K562 (cell line): ENCODE results near the gene MED14. TPM values are rescaled to one million over a fixed set of nuclear protein-coding genes. Genes with fewer than 3 reads are reported as not detected.

ENCODE experiments used
- ATAC-seq: fragments of 200-7000 bp; cut with Tn5 transposase; 3 replicates; pipeline ENCODE4 v1.9.1; 2020; ENCODE audit warnings: moderate library complexity
- BruUV-seq: library from RNA; stranded (reverse); fragments of 400-500 nt; replicated peaks from 2 replicates; lab custom pipeline; 2021; lab: Mats Ljungman, UMichigan
- CTCF ChIA-PET: fragments of 300-600 bp; formaldehyde crosslinking; extraction: SDS; loops from one replicate; lab custom pipeline; 2021; ENCODE audit warnings: low intra/inter-chr PET ratio; lab: Yijun Ruan, JAX
- POLR2A ChIA-PET: fragments of 300-600, 350-650 bp; sonication (Branson Sonifier 250); formaldehyde crosslinking; extraction: SDS; loops from one replicate; lab custom pipeline; 2021; ENCODE audit warnings: antibody characterized with exemption, inconsistent platforms; lab: Yijun Ruan, JAX
- DNase-seq, 4 experiments: peaks; one replicate each; pipeline versions ENCODE4 v3.0.0 to v3.0.0-alpha.2; 2011 to 2018; ENCODE audit warnings: low spot score in 3 of 4, mixed read lengths in 3 of 4; ENCODE audit errors: extremely low read depth in 1 of 4
- FAIRE-seq: peaks from 2 replicates; lab custom pipeline; 2011; peaks lifted over from hg19 to GRCh38; lab: Jason Lieb, UNC
- H2AFZ ChIP-seq: 2 replicates; pipeline ENCODE4 v1.6.0; 2011; ENCODE audit warnings: low read depth, low read length, control low read depth, inconsistent platforms
- H3K27ac ChIP-seq: fragments of 200-600 bp; 3 replicates; pipeline ENCODE4 v1.8.0; 2011; ENCODE audit warnings: low read depth, mild to moderate bottlenecking, control low read depth, inconsistent platforms, low read length, moderate library complexity, mixed read lengths; ENCODE audit errors: extremely low read depth
- H3K27me3 ChIP-seq, 2 experiments: fragments of 300-600 bp in 1 of 2; 2 replicates in 1 of 2; 3 replicates in 1 of 2; pipeline versions ENCODE4 v1.6.0 to v1.8.0; 2011; ENCODE audit warnings: inconsistent platforms in 2 of 2, low read length in 2 of 2, mild to moderate bottlenecking in 1 of 2, mixed read lengths in 1 of 2, moderate library complexity in 1 of 2; ENCODE audit not compliant: control insufficient read depth in 2 of 2, insufficient read depth in 2 of 2
- H3K36me3 ChIP-seq: fragments of 300-600 bp; 3 replicates; pipeline ENCODE4 v1.8.0; 2011; ENCODE audit warnings: mild to moderate bottlenecking, low read length, inconsistent platforms; ENCODE audit not compliant: control insufficient read depth, insufficient read depth
- H3K4me1 ChIP-seq, 2 experiments: fragments of 200-600 bp in 1 of 2; replicated peaks in 1 of 2; 2 replicates in 1 of 2; 3 replicates in 1 of 2; pipeline versions ENCODE4 v1.5.1 to v1.8.0; 2011; ENCODE audit warnings: inconsistent platforms in 2 of 2, low read length in 2 of 2, mild to moderate bottlenecking in 1 of 2, mixed read lengths in 1 of 2, moderate library complexity in 1 of 2; ENCODE audit not compliant: control insufficient read depth in 2 of 2, insufficient read depth in 2 of 2
- H3K4me2 ChIP-seq: 2 replicates; pipeline ENCODE4 v1.6.1; 2011; ENCODE audit warnings: low read length, control low read depth, inconsistent platforms, mixed read lengths; ENCODE audit not compliant: insufficient read depth
- H3K4me3 ChIP-seq: fragments of 200-600 bp; sonication (generic), shearing (Covaris generic); 2 replicates; pipeline ENCODE4 v1.5.1; 2016; ENCODE audit warnings: control low read depth, inconsistent platforms
- H3K79me2 ChIP-seq: fragments of 200-600 bp; 3 replicates; pipeline ENCODE4 v1.8.0; 2011; ENCODE audit warnings: low read length, inconsistent platforms; ENCODE audit not compliant: control insufficient read depth, insufficient read depth
- H3K9ac ChIP-seq, 2 experiments: 2 replicates each; pipeline versions ENCODE4 v1.6.0 to v1.6.1; 2011; ENCODE audit warnings: low read depth in 2 of 2, low read length in 2 of 2, control low read depth in 1 of 2, inconsistent platforms in 1 of 2, mild to moderate bottlenecking in 1 of 2, mixed read lengths in 1 of 2; ENCODE audit not compliant: insufficient read depth in 1 of 2
- H3K9me1 ChIP-seq: one replicate; pipeline ENCODE4 v1.6.0; 2011; ENCODE audit warnings: inconsistent platforms, mild to moderate bottlenecking, low read length, moderate library complexity; ENCODE audit not compliant: control insufficient read depth, insufficient read depth
- H3K9me3 ChIP-seq: replicated peaks from 2 replicates; pipeline ENCODE4 v1.5.1; 2011; ENCODE audit warnings: low read depth, low read length, inconsistent platforms; ENCODE audit not compliant: control insufficient read depth, insufficient read depth
- H4K20me1 ChIP-seq: replicated peaks from 2 replicates; pipeline ENCODE4 v1.6.1; 2011; ENCODE audit warnings: low read length, inconsistent platforms, mixed read lengths; ENCODE audit not compliant: control insufficient read depth, insufficient read depth
- DNMT1 ChIP-seq: fragments of 450-650 bp; IDR thresholded peaks from 2 replicates; pipeline ENCODE4 v1.6.1; 2016; ENCODE audit warnings: antibody characterized with exemption, mild to moderate bottlenecking
- E2F8 ChIP-seq: fragments of 450-650 bp; IDR thresholded peaks from 2 replicates; pipeline ENCODE4 v1.7.1; 2018; ENCODE audit warnings: mild to moderate bottlenecking, low read depth; ENCODE audit not compliant: partially characterized antibody
- KAT7 ChIP-seq: sonication (generic); formaldehyde crosslinking; IDR thresholded peaks from 2 replicates; pipeline ENCODE4 v1.8.0; 2022; ENCODE audit warnings: missing genetic modification reagents, mild to moderate bottlenecking, borderline replicate concordance
- NONO ChIP-seq, 2 experiments: fragments of 200-400 bp in 1 of 2; fragments of 450-650 bp in 1 of 2; formaldehyde crosslinking in 1 of 2; IDR thresholded peaks; 2 replicates each; pipeline ENCODE4 v1.6.1; 2017; ENCODE audit warnings: low read depth in 2 of 2, mild to moderate bottlenecking in 2 of 2, moderate library complexity in 2 of 2, low read length in 1 of 2
- SETDB1 ChIP-seq: IDR thresholded peaks from one replicate; pipeline ENCODE4 v1.6.1; 2012; ENCODE audit warnings: low read length, control low read depth, inconsistent platforms
- in situ Hi-C: fragments of 300-500 bp; cut with MboI; formaldehyde crosslinking; loops from 4 replicates; pipeline ENCODE4 v1.15.0; 2018; ENCODE audit warnings: inconsistent platforms, mixed read lengths
- intact Hi-C: fragments of 100-400 bp; cut with micrococcal nuclease; formaldehyde crosslinking; loops from 2 replicates; pipeline ENCODE4 v1.14.2; 2022
- polyA plus RNA-seq, 8 experiments: library from polyadenylated mRNA; depleted of rRNA in 4 of 8; stranded (reverse) in 5 of 8; unstranded in 3 of 8; fragments of >200 nt; fragmentation: Nextera tagmentation in 2 of 8; fragmentation: Illumina TruSeq in 1 of 8; extraction: Ambion mirVana in 2 of 8; extraction: Trizol in 1 of 8; gene quantifications; 2 replicates each; pipeline versions ENCODE4 v1.2.1 to v1.2.3, GENCODE V29; 2011 to 2014; ENCODE audit warnings: inconsistent platforms in 1 of 8, missing spikeins in 1 of 8
- total RNA-seq, 7 experiments: library from RNA; depleted of rRNA in 6 of 7; stranded (reverse); fragments of >200 nt in 6 of 7; fragmentation: Illumina TruSeq in 2 of 7; extraction: Trizol in 2 of 7; gene quantifications; 2 replicates each; pipeline versions ENCODE4 v1.2.1 to v1.2.3, GENCODE V29; 2011 to 2021; ENCODE audit warnings: low replicate concordance in 1 of 7

MED14 gene
- total and polyA plus RNA-seq, 9 of the 15 experiments (the other 6 are each of a cell fraction or from before 2014, with no cell fraction given) = 9.2 to 35.3 (median 18.7) TPM

GRCh38 chrX:40727581-40728252 lies 7.6 kb downstream of the MED14 start (continued):
- TF ChIP-seq E2F8 (no peak), NONO (IDR thresholded peaks at IDR 0.05; ENCODE audit: low read depth in 2 of 2, low read length in 1 of 2) (no peak)

GRCh38 chrX:40727093-40727492 lies 8.2 kb downstream of the MED14 start:
- Histone ChIP-seq H3K4me1 (peaks cover 0 to 11% of the 10 kb centered on the region in 2 experiments; a peak in 2 of 5 replicates), H3K4me3 (no peak overlapping the region), H4K20me1 (0 out of 2 replicates have a peak, but pooled peaks cover 4% of the 10 kb centered on the region), H3K27me3 (no peaks in the 10 kb centered on the region), H3K27ac (no peak overlapping the region), H2AFZ (no peak overlapping the region), H3K9me3 (no peaks in the 10 kb centered on the region), H3K79me2 (peaks cover 44% of the 10 kb centered on the region), H3K4me2 (no peak overlapping the region), H3K9me1 (no peaks in the 10 kb centered on the region), H3K9ac (no peak overlapping the region), H3K36me3 (peaks cover 22% of the 10 kb centered on the region; the same call in 1 of the 3 replicates)
- TF ChIP-seq KAT7 (CRISPR knock-in tag) (no peak), SETDB1 (no peak), DNMT1 (no peak)
- in situ Hi-C loops = no loop called here
- ATAC-seq (no peak), FAIRE-seq (no peak), DNase-seq (no peak)
- ChIA-PET CTCF (no interaction called here), POLR2A (no interaction called here)
- intact Hi-C loops = no loop called here
- BruUV-seq = no TSS peak
